Frontal cortex (tissue), 4 donors: Measurements from ENCODE around the gene ATP11A. TPM values are rescaled to one million over a fixed set of nuclear protein-coding genes. Genes with fewer than 3 reads are reported as not detected.
"Not testable (repeated sequence)": the region's sequence is repeated elsewhere in the genome, so short reads cannot be mapped to it uniquely, and the experiment has no call there.

ENCODE experiments used
- DNase-seq, 2 donors: peaks; one replicate each; pipeline ENCODE4 v3.0.0; 2012; ENCODE audit warnings: low spot score in 2 of 2
- FAIRE-seq: peaks from 2 replicates; lab custom pipeline; 2012; peaks lifted over from hg19 to GRCh38; lab: Jason Lieb, UNC
- total RNA-seq: library from RNA; depleted of rRNA; stranded (reverse); fragments of >200 nt; gene quantifications from one replicate; pipeline ENCODE4 v1.2.3, GENCODE V29; 2014
- donor health status: control.
- donor health status: control.
- donor health status: control.

ATP11A gene
- total RNA-seq, 1 donor from 2014 or later: 6.9 TPM

GRCh38 chr13:112669881-112670499 is 19.8 kb upstream of the ATP11A start:
- DNase-seq (no peak), FAIRE-seq (no peak)

GRCh38 chr13:112670864-112671263 is 19.0 kb upstream of the ATP11A start:
- FAIRE-seq: no peak
- DNase-seq: no peak

- DNase-seq: no peak
- FAIRE-seq: no peak
Observed at GRCh38 chr13:112671359-112671758, 18.5 kb upstream of the ATP11A start.

GRCh38 chr13:112672651-112673284 is 17.1 kb upstream of the ATP11A start:
- FAIRE-seq: no peak
- DNase-seq: no peak

GRCh38 chr13:112674412-112675365 is 15.1 kb upstream of the ATP11A start:
- no peak for DNase-seq
- no peak for FAIRE-seq

- FAIRE-seq (no peak), DNase-seq (no peak)
Observed at GRCh38 chr13:112675366-112675756, 14.5 kb upstream of the ATP11A start.

GRCh38 chr13:112677421-112677962 is 12.3 kb upstream of the ATP11A start:
- DNase-seq, FAIRE-seq: not testable (repeated sequence)

GRCh38 chr13:112679381-112679780 is 10.5 kb upstream of the ATP11A start:
- FAIRE-seq (no peak), DNase-seq (no peak)

GRCh38 chr13:112679932-112680677 is 9.7 kb upstream of the ATP11A start:
- DNase-seq: no peak

GRCh38 chr13:112680741-112681360 is 9.0 kb upstream of the ATP11A start:
- DNase-seq: no peak
- no peak for FAIRE-seq

More at GRCh38 chr13:112679932-112680677, 9.7 kb upstream of the ATP11A start:
- FAIRE-seq: no peak

- FAIRE-seq (no peak), DNase-seq (no peak)
Observed at GRCh38 chr13:112683581-112683980, 6.3 kb upstream of the ATP11A start.

- FAIRE-seq (no peak), DNase-seq (no peak)
Observed at GRCh38 chr13:112684071-112684845, 5.6 kb upstream of the ATP11A start.

GRCh38 chr13:112685189-112685805 is 4.5 kb upstream of the ATP11A start:
- not testable (repeated sequence) for DNase-seq, FAIRE-seq

- FAIRE-seq (no peak), DNase-seq (no peak)
Observed at GRCh38 chr13:112685896-112686295, 3.9 kb upstream of the ATP11A start.

GRCh38 chr13:112686364-112686763 is 3.5 kb upstream of the ATP11A start:
- DNase-seq (no peak), FAIRE-seq (no peak)

GRCh38 chr13:112686987-112687386 is 2.9 kb upstream of the ATP11A start:
- no peak for DNase-seq
- FAIRE-seq: no peak

- FAIRE-seq: no peak
- no peak for DNase-seq
Observed at GRCh38 chr13:112687836-112688559, 1.8 kb upstream of the ATP11A start.
